Measurements from ENCODE around the gene SLC25A24. TPM values are rescaled to one million over a fixed set of nuclear protein-coding genes. Genes with fewer than 3 reads are reported as not detected.

Gene SLC25A24
- total RNA-seq, 4 donors from 2014 or later = 25.2 to 40.1 (median 29.1) TPM

GRCh38 chr1:108201687-108202086, 1.5 kb upstream of the SLC25A24 start:
- 74 to 81% methylated on average over 4 to 5 of the region's 5 CpGs for WGBS, 2 donors (ENCODE audit: low coverage in 1 of 2)
- ATAC-seq = no peak
- Histone ChIP-seq H3K9me3 (no peaks in the 10 kb centered on the region), H3K4me1 (peaks cover 0 to 39% (median 0%) of the 10 kb centered on the region in 3 donors), H3K36me3 (no peaks in the 10 kb centered on the region), H3K27me3 (no peaks in the 10 kb centered on the region), H3K4me3 (no peak overlapping the region), H3K27ac (no peak overlapping the region)
- TF ChIP-seq EP300 (IDR thresholded peaks at IDR 0.05) = no peak
- no peak for TF ChIP-seq CTCF (IDR thresholded peaks at IDR 0.05)
- no peak for TF ChIP-seq POLR2AphosphoS5 (IDR thresholded peaks at IDR 0.05)
- TF ChIP-seq POLR2A (IDR thresholded peaks at IDR 0.05) = no peak

GRCh38 chr1:108200687-108201051, 526 bp upstream of the SLC25A24 start:
- peak; percentile 26 for ATAC-seq
- Histone ChIP-seq H3K9me3 (no peaks in the 10 kb centered on the region), H3K36me3 (peaks cover 0 to 4% of the 10 kb centered on the region in 2 donors), H3K27me3 (no peaks in the 10 kb centered on the region), H3K4me3 (peak overlapping the region; percentile 56 to 97), H3K4me1 (peaks cover 0 to 39% (median 0%) of the 10 kb centered on the region in 3 donors), H3K27ac (peak overlapping the region; percentile 4 to 94 (median 93))
- 0 to 2% methylated on average over 7 to 9 of the region's 10 CpGs for WGBS, 2 donors (ENCODE audit: low coverage in 1 of 2)
- no peak for TF ChIP-seq EP300 (IDR thresholded peaks at IDR 0.05)
- TF ChIP-seq POLR2A (IDR thresholded peaks at IDR 0.05) = no peak
- peak in 1 of 4 experiments; percentile 31 for TF ChIP-seq CTCF (IDR thresholded peaks at IDR 0.05)

DNA sequence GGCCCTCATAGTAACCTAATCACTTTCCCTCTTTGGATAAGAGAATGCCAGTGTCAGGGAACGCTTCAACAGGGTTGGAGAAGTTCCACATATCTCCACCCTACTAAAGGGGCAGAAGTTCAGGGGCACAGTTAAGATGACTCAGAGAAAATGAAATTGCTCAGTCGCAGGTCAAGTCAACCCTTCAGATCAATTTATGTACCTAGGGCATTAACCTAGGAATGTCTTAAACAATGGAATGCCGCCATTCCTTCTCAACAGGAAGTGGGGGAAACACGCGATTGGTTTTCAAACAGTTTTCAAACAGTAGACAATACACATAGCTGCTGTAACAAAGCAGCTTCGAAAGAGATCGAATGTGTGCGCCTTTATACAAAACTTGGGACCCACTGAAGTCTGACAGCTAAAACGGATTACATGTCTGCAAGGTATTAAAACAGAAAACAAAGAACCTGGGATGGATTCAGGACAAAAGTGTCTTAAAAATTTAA, 897 bp downstream of the SLC25A24 start:
- 5 to 9% methylated on average over 4 to 6 of the region's 9 CpGs for WGBS, 2 donors (ENCODE audit: low coverage in 1 of 2)
- Histone ChIP-seq H3K27ac (peak overlapping the region; percentile 73 to 94 (median 93)), H3K36me3 (peaks cover 0 to 15% of the 10 kb centered on the region in 2 donors), H3K27me3 (no peaks in the 10 kb centered on the region), H3K4me1 (peaks cover 0 to 39% (median 0%) of the 10 kb centered on the region in 3 donors), H3K4me3 (peak overlapping the region; percentile 56 to 97), H3K9me3 (no peaks in the 10 kb centered on the region)
- no peak for ATAC-seq
- peak in 1 of 4 experiments; percentile 11 for TF ChIP-seq CTCF (IDR thresholded peaks at IDR 0.05)
- TF ChIP-seq POLR2A (IDR thresholded peaks at IDR 0.05) = no peak

DNA sequence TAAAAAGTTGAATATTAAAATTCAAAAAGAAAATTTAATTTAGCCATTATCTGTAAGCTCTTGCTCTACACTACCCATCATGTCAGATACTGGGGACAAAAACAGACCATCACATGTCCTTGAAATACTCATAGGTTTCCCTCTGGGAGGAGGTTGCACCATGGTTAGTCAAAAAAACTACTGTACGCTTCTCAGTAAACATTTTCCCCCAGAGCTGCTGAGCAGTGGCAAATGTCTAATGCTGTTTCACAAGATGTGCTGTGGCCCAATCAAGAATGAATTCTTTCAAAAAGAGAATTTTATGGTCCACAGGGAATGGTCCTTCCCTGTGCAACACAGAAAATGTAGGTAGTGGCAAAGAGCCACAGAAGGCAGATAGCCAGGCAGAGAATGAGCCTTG, 6.1 kb downstream of the SLC25A24 start:
- peak; percentile 51 for ATAC-seq
- 85 to 100% methylated on average over 1 of the region's 1 CpG for WGBS, 2 donors (ENCODE audit: low coverage in 1 of 2)
- peaks cover 0 to 23% (median 0%) of the 10 kb centered on the region in 3 donors for H3K4me1 ChIP-seq

More for the DNA sequence above, 6.1 kb downstream of the SLC25A24 start:
- TF ChIP-seq POLR2AphosphoS5 (IDR thresholded peaks at IDR 0.05) = no peak
- TF ChIP-seq EP300 (IDR thresholded peaks at IDR 0.05) = no peak
- no peak for TF ChIP-seq POLR2A (IDR thresholded peaks at IDR 0.05)
- TF ChIP-seq CTCF (IDR thresholded peaks at IDR 0.05) = no peak
- peaks cover 0 to 24% of the 10 kb centered on the region in 2 donors for H3K36me3 ChIP-seq
- no peaks in the 10 kb centered on the region for H3K27me3 ChIP-seq
- H3K27ac ChIP-seq = no peak overlapping the region
- H3K4me3 ChIP-seq = no peak overlapping the region
- H3K9me3 ChIP-seq = no peaks in the 10 kb centered on the region
